T-helper 1 cell treated with Interleukin-12 subunit alpha and Interleukin-12 subunit beta and Interleukin-4 antibody, amounts not matched to agents 30 ng/mL and 1 ng/mL, for 36 hours (primary cell): Measurements from ENCODE around the gene DDX6. TPM values are rescaled to one million over a fixed set of nuclear protein-coding genes. Genes with fewer than 3 reads are reported as not detected.

Experiments used
- intact Hi-C: fragments of 100-400 bp; cut with micrococcal nuclease; formaldehyde crosslinking; loops from one replicate; pipeline ENCODE4 v1.15.1; 2024
- total RNA-seq: library from RNA; stranded (reverse); gene quantifications from 2 replicates; pipeline ENCODE4 v1.2.3, GENCODE V29; 2022

Gene DDX6
- total RNA-seq, 1 donor from 2014 or later = 159 TPM

GRCh38 chr11:118705791-118706545 lies 85.0 kb downstream of the DDX6 start:
- intact Hi-C loops = no loop called here

GRCh38 chr11:118705111-118705741 lies 85.7 kb downstream of the DDX6 start:
- intact Hi-C loops = no loop called here

DNA sequence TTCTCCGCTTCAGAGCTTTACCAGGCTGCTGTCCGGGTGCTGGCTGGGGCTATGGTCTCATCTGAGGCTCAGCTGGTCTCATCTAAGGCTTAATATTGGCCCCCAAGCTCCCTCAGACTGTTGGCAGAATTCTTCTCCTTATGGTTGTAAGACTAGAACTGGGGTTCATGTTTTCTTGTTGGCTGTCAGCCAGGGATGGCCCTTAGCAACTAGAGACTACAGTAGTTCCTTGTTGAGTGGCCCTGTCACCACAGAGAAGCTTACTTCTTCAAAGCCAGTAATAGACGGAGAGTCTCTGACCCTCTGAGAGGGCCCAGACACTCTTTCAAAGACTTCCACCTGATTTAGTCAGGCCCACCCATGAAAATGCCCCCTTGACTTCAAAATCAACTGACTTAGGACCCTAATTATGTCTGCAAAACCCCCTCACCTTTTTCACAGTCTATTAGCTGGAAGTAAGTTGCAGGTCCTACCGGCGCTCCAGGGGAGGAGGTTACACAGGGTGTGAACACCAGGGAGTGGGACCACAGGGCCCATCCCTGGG lies 87.3 kb downstream of the DDX6 start:
- intact Hi-C loops = no loop called here

DNA sequence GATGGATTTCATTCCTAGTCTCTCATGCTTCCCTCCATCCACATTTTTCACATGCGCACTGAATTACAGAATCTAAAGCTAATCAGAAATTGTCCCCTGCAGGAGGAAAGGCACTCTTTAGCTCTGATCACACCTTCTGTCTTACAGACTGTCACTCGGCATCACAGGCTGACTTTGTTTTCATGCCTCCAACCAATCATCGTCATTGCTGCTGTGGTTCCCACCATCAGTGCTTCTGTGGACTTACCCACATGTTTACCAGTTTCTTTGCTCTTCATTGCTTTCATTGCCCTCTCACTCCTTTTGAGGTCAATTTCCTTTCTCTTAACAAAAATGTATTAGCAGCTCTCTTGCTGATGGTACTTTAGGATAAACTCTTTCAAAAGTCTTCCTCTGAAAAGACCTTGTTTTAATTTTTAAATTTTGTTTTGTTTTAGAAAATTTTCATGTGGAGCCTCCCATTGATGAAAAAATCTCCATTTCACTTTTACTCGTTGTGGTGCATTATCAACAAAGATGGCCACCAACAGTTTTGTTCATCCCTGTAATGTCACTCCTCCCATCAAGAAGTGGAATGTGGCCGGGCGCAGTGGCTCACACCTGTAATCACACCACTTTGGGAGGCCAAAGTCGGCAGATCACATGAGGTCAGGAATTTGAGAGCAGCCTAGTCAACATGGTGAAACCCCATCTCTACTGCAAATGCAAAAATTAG lies 91.3 kb downstream of the DDX6 start:
- intact Hi-C loops = no loop called here

Other genes with a start within 250 kb of the DDX6 start
- gene IFT46, start 225.2 kb downstream of the DDX6 start, total RNA-seq = 10.2 and 10.8 TPM in 2 replicates
- gene ARCN1, start 218.8 kb downstream of the DDX6 start, total RNA-seq = 154 and 161 TPM in 2 replicates
- 0.56 and 1.0 TPM in 2 replicates for gene PHLDB1, start 183.5 kb downstream of the DDX6 start, total RNA-seq
- not detected in 2 replicates for gene TREH, start 111.5 kb downstream of the DDX6 start, total RNA-seq
- 0.51 and 0.59 TPM in 2 replicates for gene CXCR5, start 92.7 kb upstream of the DDX6 start, total RNA-seq
- 65.4 and 69.0 TPM in 2 replicates for gene BCL9L, start 134.8 kb upstream of the DDX6 start, total RNA-seq
- gene UPK2, start 165.1 kb upstream of the DDX6 start, total RNA-seq = not detected in 2 replicates
- not detected in 2 replicates for gene FOXR1, start 180.6 kb upstream of the DDX6 start, total RNA-seq
- gene CENATAC, start 207.0 kb upstream of the DDX6 start, total RNA-seq = 62.5 and 66.6 TPM in 2 replicates
- 1,270 and 1,290 TPM in 2 replicates for gene RPS25, start 227.2 kb upstream of the DDX6 start, total RNA-seq
- 82.3 and 94.9 TPM in 2 replicates for gene TRAPPC4, start 227.6 kb upstream of the DDX6 start, total RNA-seq
- 16.4 and 19.7 TPM in 2 replicates for gene SLC37A4, start 239.7 kb upstream of the DDX6 start, total RNA-seq